ENCODE results near the gene HYLS1.

- TF ChIP-seq POLR2A (IDR thresholded peaks at IDR 0.05; ENCODE audit: low read length) (no peak), GATA1 (IDR thresholded peaks at IDR 0.05; ENCODE audit: low read depth, low read length) (no peak)
These were observed 483 bp upstream of the HYLS1 start for GRCh38 chr11:125886997-125887372.

All from erythroblast (primary cell).